Spleen (tissue), 11 donors: Measurements from ENCODE around the gene C3orf38. TPM values are rescaled to one million over a fixed set of nuclear protein-coding genes. Genes with fewer than 3 reads are reported as not detected.

Experiments used
- DNase-seq: peaks from one replicate; pipeline ENCODE4 v3.0.0-alpha.2; 2020
- H3K27ac ChIP-seq, 8 donors: fragments of 200-600 bp; sonication (generic) in 7 of 8; 1 replicate in 4 of 8; 2 replicates in 4 of 8; pipeline versions ENCODE4 v1.5.0 to v1.8.0; 2016 to 2021; ENCODE audit warnings: inconsistent platforms in 4 of 8, mild to moderate bottlenecking in 4 of 8, moderate library complexity in 1 of 8
- H3K27me3 ChIP-seq, 7 donors: fragments of 200-600 bp; sonication (generic) in 6 of 7; replicated peaks in 1 of 7; 1 replicate in 4 of 7; 2 replicates in 3 of 7; pipeline versions ENCODE4 v1.5.0 to v1.8.0; 2016 to 2021; ENCODE audit warnings: inconsistent platforms in 3 of 7, mild to moderate bottlenecking in 1 of 7
- H3K36me3 ChIP-seq, 6 donors: fragments of 200-600 bp; sonication (generic) in 5 of 6; 1 replicate in 4 of 6; 2 replicates in 2 of 6; pipeline versions ENCODE4 v1.5.0 to v1.8.0; 2016 to 2021; ENCODE audit warnings: inconsistent platforms in 2 of 6
- H3K4me1 ChIP-seq, 6 donors: fragments of 200-600 bp; sonication (generic) in 5 of 6; 1 replicate in 3 of 6; 2 replicates in 3 of 6; pipeline versions ENCODE4 v1.5.0 to v1.8.0; 2016 to 2021; ENCODE audit warnings: inconsistent platforms in 3 of 6
- H3K4me3 ChIP-seq, 8 donors: fragments of 200-600 bp; sonication (generic) in 7 of 8; 1 replicate in 4 of 8; 2 replicates in 4 of 8; pipeline versions ENCODE4 v1.5.0 to v1.8.0; 2016 to 2021; ENCODE audit warnings: inconsistent platforms in 4 of 8, mild to moderate bottlenecking in 4 of 8, moderate library complexity in 2 of 8
- H3K9me3 ChIP-seq, 8 donors: fragments of 200-600 bp; sonication (generic) in 7 of 8; 1 replicate in 4 of 8; 2 replicates in 4 of 8; pipeline versions ENCODE4 v1.5.0 to v1.8.0; 2016 to 2021; ENCODE audit warnings: inconsistent platforms in 4 of 8
- POLR2A ChIP-seq, 3 donors: fragments of 450-650 bp; IDR thresholded peaks; one replicate each; pipeline ENCODE4 v1.5.1; 2017; ENCODE audit warnings: antibody characterized with exemption in 3 of 3, mild to moderate bottlenecking in 1 of 3
- POLR2AphosphoS5 ChIP-seq, 3 donors: sonication (generic); formaldehyde crosslinking; IDR thresholded peaks; one replicate each; pipeline ENCODE4 v1.5.1; 2017; ENCODE audit warnings: antibody characterized with exemption in 3 of 3
- WGBS, 5 donors: extraction: QIAGEN DNeasy Blood & Tissue Kit in 3 of 5; methylation state at CpG; one replicate each; pipeline versions ENCODE4 v1.1.5 to v1.1.7; 2013 to 2018; 5-methylcytosine and 5-hydroxymethylcytosine counted together
- intact Hi-C: fragments of 100-400 bp; cut with DNase I; formaldehyde crosslinking; loops from one replicate; pipeline ENCODE4 v1.15.0; 2023; ENCODE audit warnings: low total_unique reads
- polyA plus RNA-seq, 3 donors: library from polyadenylated mRNA; stranded (reverse); fragments of 200-250 nt; gene quantifications; one replicate each; pipeline ENCODE4 v1.2.1, GENCODE V29; 2013
- total RNA-seq, 7 donors: library from RNA; depleted of rRNA in 3 of 7; stranded (reverse); fragments of >200 nt in 3 of 7; fragmentation: NEBNext Ultra II Directional in 4 of 7; extraction: Animal tissue kit (Norgen Biotek cat#: 25700) in 4 of 7; gene quantifications; one replicate each; pipeline versions ENCODE4 v1.1.0 to v1.2.1, GENCODE V29; 2016 to 2021
- TF ChIP-seq, protein P1 (sequence below), 11 experiments: fragments of 200-600 bp in 7 of 11; fragments of 450-650 bp in 4 of 11; sonication (generic) in 4 of 11; IDR thresholded peaks in 8 of 11; conservative IDR thresholded peaks in 3 of 11; 1 replicate in 7 of 11; 2 replicates in 4 of 11; pipeline versions ENCODE4 v1.4.0 to v1.8.0; 2016 to 2021; ENCODE audit warnings: antibody characterized with exemption in 11 of 11, inconsistent platforms in 4 of 11, mild to moderate bottlenecking in 1 of 11
- donor health status: healthy with polysubstance abuse.
- donor health status: DM: no; HTN: no; CAD: no; lungs with moderate emphysema.
- donor health status: DM: no; HTN: no; CAD: no.
- donor health status: Bipolar disorder and iron deficiency.
- donor health status: healthy.
- donor health status: DM: no; HTN: no; CAD: no.
- donor health status: DM: yes; HTN: yes; CAD: no.

C3orf38 gene
- total and polyA plus RNA-seq, 10 donors: 8.1 to 41.2 (median 32.0) TPM

DNA sequence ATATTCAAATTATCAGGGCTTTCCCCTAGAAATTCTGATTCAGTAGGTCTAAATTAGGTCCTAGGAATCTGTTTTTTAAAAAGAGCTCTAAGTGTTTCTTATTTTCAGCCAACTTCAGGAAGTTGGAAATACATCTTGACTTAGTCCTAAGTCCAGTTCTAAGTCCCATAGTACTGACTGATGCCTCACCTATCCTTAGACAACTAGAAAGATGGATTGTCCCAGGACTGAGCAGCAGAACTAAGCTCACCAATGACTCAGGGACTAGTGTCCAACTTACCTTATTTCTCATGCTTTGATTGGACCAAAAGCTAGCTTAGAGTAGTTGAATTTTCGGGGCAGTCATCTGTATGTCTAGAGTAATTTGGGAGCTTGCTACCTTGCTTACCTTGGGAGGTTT lies 26.2 kb upstream of the C3orf38 start:
- TF ChIP-seq POLR2A (IDR thresholded peaks at IDR 0.05): no peak
- no peak for TF ChIP-seq POLR2AphosphoS5 (IDR thresholded peaks at IDR 0.05)
- TF ChIP-seq, protein P1, sequence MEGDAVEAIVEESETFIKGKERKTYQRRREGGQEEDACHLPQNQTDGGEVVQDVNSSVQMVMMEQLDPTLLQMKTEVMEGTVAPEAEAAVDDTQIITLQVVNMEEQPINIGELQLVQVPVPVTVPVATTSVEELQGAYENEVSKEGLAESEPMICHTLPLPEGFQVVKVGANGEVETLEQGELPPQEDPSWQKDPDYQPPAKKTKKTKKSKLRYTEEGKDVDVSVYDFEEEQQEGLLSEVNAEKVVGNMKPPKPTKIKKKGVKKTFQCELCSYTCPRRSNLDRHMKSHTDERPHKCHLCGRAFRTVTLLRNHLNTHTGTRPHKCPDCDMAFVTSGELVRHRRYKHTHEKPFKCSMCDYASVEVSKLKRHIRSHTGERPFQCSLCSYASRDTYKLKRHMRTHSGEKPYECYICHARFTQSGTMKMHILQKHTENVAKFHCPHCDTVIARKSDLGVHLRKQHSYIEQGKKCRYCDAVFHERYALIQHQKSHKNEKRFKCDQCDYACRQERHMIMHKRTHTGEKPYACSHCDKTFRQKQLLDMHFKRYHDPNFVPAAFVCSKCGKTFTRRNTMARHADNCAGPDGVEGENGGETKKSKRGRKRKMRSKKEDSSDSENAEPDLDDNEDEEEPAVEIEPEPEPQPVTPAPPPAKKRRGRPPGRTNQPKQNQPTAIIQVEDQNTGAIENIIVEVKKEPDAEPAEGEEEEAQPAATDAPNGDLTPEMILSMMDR (IDR thresholded peaks at IDR 0.05 in 8 of 11, conservative IDR thresholded peaks at IDR 0.05 in 3 of 11): no peak
- Histone ChIP-seq H3K27ac (no peak overlapping the region), H3K4me3 (no peak overlapping the region), H3K4me1 (peaks cover 0 to 9% (median 0%) of the 10 kb centered on the region in 6 donors), H3K9me3 (no peaks in the 10 kb centered on the region), H3K36me3 (peaks cover 0 to 12% (median under 1%) of the 10 kb centered on the region in 6 donors), H3K27me3 (no peaks in the 10 kb centered on the region)
- no peak for DNase-seq
- 88 to 100% (median 98%) methylated on average over 1 of the region's 1 CpG for WGBS, 5 donors
- intact Hi-C loops: loop anchor here (10.0 kb wide), 1 partner anchor 349 kb away; no protein-coding TSS in a partner anchor

DNA sequence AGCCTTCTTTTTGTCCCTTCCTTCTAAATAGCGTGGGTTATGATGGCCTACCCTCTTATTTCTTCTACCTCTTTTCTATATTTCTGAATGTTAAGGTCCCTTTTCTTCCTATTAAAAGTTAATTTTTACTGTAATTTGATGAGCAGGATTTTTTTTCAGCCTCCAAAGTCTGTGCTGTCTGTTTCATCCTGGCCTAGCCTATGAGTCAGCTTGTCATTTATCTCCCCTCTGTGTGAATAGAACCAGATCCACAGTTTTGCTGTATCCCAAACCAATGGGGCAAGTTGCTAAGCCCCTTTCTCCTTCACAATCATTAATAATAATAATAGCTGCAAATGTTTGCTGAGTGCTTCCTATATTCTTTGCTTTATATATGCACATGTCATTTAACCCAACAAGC lies 18.1 kb upstream of the C3orf38 start:
- Histone ChIP-seq H3K4me1 (no peaks in the 10 kb centered on the region), H3K9me3 (no peaks in the 10 kb centered on the region), H3K36me3 (peaks cover 0 to 72% (median 19%) of the 10 kb centered on the region in 6 donors), H3K4me3 (no peak overlapping the region), H3K27me3 (no peaks in the 10 kb centered on the region), H3K27ac (no peak overlapping the region)
- TF ChIP-seq, protein P1 (IDR thresholded peaks at IDR 0.05 in 8 of 11, conservative IDR thresholded peaks at IDR 0.05 in 3 of 11): no peak
- TF ChIP-seq POLR2A (IDR thresholded peaks at IDR 0.05): no peak
- TF ChIP-seq POLR2AphosphoS5 (IDR thresholded peaks at IDR 0.05): no peak
- intact Hi-C loops: no loop called here
- WGBS, 5 donors: 70 to 97% (median 87%) methylated on average over 1 of the region's 1 CpG
- DNase-seq: no peak

GRCh38 chr3:88132894-88133293 lies 16.9 kb upstream of the C3orf38 start:
- no peaks in the 10 kb centered on the region for H3K27me3 ChIP-seq
- TF ChIP-seq, protein P1 (IDR thresholded peaks at IDR 0.05 in 8 of 11, conservative IDR thresholded peaks at IDR 0.05 in 3 of 11): no peak
- TF ChIP-seq POLR2A (IDR thresholded peaks at IDR 0.05) (no peak), POLR2AphosphoS5 (IDR thresholded peaks at IDR 0.05) (no peak)
- H3K9me3 ChIP-seq: no peaks in the 10 kb centered on the region
- intact Hi-C loops: no loop called here
- 96 to 100% (median 98%) methylated on average over 1 of the region's 1 CpG for WGBS, 5 donors
- peaks cover 0 to 84% (median 19%) of the 10 kb centered on the region in 6 donors for H3K36me3 ChIP-seq
- DNase-seq: no peak
- H3K27ac ChIP-seq: no peak overlapping the region
- no peaks in the 10 kb centered on the region for H3K4me1 ChIP-seq
- no peak overlapping the region for H3K4me3 ChIP-seq

- TF ChIP-seq POLR2AphosphoS5 (IDR thresholded peaks at IDR 0.05): no peak
- TF ChIP-seq, protein P1 (IDR thresholded peaks at IDR 0.05 in 8 of 11, conservative IDR thresholded peaks at IDR 0.05 in 3 of 11): no peak
- no peak for TF ChIP-seq POLR2A (IDR thresholded peaks at IDR 0.05)
- Histone ChIP-seq H3K4me3 (no peak overlapping the region), H3K4me1 (no peaks in the 10 kb centered on the region), H3K27ac (no peak overlapping the region), H3K9me3 (no peaks in the 10 kb centered on the region), H3K36me3 (peaks cover 0 to 93% (median 19%) of the 10 kb centered on the region in 6 donors), H3K27me3 (no peaks in the 10 kb centered on the region)
- no peak for DNase-seq
- 2 to 59% (median 55%) methylated on average over 1 of the region's 1 CpG for WGBS, 5 donors
- intact Hi-C loops: no loop called here
Observed at GRCh38 chr3:88133711-88134263, 16.0 kb upstream of the C3orf38 start.
